ENCODE results near the gene PDLIM7.
A peak's percentile ranks its signal among the peaks of the same experiment; 100 is the strongest.

PDLIM7 gene

GRCh38 chr5:177507596-177508220 is 10.3 kb upstream of the PDLIM7 start:
- no peak for DNase-seq (ENCODE audit: low spot score)

- no peak for DNase-seq (ENCODE audit: low spot score)
Observed at GRCh38 chr5:177507165-177507564, 9.8 kb upstream of the PDLIM7 start.

DNA sequence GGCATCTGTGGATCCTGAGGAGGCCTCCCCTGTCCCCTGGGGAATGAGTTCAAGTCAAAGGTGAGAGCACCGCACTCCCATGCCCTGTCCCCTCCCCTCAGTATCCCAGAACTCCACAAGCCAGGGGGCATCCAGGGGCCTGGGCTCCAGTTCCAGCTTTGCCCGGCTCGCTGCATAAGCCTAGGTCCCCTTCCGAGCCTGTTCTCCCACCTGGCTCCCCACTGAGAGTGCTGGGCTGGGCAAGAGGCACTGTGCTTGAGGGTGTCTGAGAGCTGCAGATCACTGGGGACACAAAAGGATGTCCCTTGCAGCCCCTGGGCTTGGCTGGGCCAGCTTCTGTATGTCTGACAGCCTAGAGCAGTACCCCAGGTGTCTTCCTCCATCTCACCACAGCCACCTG is 7.7 kb upstream of the PDLIM7 start:
- DNase-seq (ENCODE audit: low spot score), result no peak

DNA sequence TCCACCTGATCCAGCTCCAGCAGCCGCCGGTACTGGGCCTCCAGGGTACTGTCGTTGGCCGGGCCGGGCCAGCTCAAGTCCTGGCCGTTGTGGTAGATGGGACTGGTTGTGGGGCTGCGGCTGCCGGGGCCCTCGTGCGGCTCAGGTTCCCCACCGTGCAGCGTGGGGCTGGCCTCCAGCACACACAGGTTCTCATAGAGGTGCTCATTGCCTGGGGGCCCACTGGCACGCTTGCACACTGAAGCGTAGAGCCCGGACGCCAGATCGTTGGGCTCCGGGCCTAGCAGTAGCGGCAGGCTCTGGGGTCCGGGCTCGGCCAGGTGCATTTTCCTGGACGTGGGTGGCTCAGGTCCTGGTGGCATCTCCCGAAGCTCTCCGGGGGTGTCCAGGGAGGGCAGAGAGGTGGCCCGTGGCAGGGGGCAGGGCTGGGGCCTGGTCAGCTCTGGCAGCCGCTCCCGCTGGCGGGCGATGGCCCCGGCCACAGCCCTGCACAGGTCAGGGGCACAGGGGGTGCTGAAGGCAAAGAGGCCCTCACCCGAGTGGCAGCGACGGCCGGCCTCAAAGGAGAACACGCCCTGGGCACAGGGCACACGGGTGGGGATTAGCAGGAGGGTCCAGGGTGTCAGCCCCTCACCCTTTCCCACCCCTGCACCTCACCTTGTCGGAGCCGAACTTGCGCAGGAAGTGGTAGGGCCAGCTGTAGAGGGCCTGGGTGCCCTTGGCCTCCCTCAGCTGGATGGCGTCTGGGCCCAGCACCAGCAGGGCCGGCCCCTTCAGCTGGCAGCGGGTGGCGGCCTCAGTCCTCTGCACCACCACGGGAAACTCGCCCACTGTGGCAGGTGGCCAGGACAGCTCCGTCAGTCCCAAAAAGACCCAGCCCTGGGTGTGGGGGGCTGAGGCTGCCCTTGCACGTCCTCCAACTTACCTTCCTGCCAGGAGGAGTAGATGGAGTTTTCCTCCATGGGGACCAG is 7.0 kb upstream of the PDLIM7 start:
- DNase-seq (ENCODE audit: low spot score), result no peak

DNA sequence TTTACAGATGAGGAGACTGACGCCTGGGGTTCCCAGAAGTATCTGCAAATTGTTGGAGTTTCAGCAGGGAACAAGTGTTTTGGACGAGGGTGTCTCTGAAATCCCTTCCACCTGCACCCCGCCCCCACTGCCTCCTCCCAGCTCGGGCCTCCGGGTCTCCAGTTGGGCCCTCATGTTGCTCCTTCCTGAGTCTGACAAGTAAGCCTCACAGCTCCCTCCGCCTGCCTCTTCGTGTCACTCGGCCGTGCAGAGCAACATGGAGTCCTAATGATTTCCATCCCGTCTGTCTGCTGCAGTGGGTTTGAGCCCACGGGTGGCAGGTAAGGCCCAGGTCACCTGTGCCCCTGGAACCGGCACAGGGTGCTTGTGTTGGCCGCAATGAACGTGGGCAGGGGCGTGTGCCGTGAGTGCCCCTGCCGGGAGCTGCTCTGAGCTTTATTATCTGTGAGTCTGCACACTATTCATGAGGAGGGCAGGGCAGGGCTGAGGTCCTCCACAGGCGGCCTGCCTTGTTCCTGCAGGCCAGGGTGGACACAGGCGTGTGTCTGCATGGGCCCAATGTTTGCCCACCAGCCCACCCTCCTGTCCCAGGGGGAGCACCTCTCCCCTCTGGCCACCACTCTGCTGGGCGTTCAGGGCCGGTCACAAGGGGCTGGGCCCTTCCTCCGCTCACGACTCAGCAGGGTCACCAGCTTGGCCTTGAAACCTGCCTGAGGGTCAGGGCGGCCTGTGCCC is 6.1 kb upstream of the PDLIM7 start:
- DNase-seq (ENCODE audit: low spot score), result no peak

DNA sequence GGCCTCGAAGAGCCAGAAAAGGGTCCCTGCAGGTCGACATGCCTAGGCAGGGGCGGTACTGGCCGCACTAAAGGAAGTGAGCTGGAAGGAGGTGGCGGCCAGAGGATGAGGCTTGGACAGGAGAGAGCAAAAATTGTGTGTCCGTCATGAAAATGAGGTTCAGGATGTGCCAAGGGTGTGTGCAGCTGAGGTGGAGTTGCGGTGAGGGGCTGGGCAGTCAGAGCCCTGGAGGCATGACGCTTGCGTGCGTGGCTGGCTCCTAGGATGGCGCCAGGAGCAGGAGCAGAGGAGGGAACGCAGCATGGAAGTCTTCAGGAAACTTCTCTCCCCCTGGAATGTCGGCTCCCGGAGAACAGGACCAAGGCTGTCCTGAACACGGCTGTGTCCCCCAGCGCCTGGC is 5.5 kb upstream of the PDLIM7 start:
- DNase-seq (ENCODE audit: low spot score), result no peak

GRCh38 chr5:177501874-177502678 is 4.7 kb upstream of the PDLIM7 start:
- DNase-seq (ENCODE audit: low spot score), result no peak

DNA sequence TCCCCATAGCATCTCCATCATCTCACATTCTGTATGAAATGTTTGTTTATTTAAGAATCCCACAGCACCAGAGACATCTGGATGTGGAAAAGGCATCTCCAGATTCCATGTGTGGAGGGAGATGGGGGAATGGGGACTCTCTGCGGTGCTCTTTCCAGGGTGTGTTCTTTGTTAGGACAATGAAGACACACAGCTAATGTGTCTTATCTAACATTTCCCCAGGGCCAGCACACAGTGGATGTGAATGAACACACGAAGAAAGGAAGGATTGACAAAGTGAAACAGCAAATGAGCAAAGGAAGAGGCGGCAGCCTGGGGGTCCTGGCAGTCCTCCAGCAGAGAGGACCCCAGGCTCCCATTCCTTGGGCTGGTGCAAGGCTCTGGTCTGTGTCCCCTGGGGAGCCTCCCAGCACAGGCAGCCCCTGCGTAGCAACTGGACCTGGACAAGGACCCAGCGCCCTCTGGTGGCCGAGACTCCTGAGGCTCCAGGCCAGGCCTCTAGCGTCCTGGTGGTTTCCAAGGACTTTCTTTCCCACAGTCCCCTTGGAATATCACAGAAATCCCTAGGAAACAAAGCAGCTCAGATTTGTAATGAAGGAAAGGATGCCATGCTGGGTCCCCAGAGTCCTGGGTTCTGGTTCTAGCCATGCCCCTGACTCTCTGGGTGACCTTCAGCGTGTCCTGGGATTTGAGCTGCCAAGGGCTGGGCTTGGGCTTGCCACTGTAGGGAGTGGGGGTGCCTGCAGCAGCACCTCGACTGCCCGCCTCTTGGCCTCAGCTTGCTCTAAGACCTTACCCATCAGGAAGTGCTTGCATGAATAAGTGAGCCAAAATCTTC is 3.5 kb upstream of the PDLIM7 start:
- DNase-seq (ENCODE audit: low spot score), result peak; percentile 81

DNA sequence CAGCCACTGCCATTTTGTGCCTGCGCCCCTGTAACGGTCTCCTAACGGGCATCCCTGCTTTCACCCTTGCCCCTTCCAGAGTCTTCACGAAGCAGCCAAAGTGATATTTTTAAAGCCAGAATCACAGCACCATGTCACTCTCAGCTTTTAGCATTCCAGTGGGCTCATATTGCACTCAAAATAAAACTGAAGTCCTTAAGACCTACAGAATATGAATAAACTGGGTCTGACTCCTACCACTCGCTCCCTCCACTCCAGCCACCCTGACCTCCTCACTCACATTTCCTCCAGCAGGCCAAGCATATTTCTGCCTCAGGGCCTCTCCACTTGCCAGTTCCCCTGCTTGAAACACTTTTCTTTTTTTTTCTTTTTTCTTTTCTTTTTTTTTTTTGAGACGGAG is 2.4 kb upstream of the PDLIM7 start:
- DNase-seq (ENCODE audit: low spot score), result no peak

DNA sequence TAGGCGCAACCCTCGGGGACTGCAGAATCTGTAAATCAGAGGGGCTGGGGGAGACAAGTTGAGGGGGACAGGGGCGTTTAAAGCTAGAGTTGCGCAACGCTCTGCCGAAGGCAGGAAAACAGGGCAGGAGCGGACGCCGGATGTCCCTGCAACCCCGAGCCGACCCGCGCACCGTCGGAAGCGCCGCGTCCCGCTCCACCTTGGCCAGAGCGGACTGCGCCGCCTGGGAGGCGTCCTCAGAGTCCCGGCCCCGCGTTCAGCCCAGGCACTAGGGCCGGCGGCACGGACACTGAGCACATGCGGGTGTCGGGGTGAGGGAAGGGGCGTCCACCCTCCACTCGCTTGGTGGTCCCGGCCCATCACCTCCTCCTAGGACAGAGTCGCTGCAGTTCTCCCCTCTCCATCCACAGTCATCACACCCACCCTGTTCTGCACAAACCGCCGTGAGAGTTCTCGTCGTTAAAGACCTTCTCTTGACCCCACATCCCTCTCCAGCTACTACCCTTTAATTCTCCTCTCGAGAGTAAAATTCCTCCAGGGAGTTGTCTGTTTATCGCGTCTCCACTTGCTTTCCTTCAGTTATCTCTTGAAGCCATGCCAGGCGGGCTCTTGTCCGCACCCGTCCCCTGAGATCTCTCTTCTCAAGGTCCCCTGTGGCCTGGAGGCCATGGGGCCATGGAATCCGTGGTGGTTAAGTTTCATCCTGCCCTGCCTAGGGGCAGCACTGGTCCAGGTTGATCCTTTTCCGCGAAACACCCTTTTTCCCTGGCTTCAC is 796 bp upstream of the PDLIM7 start:
- DNase-seq (ENCODE audit: low spot score), result no peak

GRCh38 chr5:177496727-177497291 is 595 bp downstream of the PDLIM7 start:
- DNase-seq (ENCODE audit: low spot score), result no peak

DNA sequence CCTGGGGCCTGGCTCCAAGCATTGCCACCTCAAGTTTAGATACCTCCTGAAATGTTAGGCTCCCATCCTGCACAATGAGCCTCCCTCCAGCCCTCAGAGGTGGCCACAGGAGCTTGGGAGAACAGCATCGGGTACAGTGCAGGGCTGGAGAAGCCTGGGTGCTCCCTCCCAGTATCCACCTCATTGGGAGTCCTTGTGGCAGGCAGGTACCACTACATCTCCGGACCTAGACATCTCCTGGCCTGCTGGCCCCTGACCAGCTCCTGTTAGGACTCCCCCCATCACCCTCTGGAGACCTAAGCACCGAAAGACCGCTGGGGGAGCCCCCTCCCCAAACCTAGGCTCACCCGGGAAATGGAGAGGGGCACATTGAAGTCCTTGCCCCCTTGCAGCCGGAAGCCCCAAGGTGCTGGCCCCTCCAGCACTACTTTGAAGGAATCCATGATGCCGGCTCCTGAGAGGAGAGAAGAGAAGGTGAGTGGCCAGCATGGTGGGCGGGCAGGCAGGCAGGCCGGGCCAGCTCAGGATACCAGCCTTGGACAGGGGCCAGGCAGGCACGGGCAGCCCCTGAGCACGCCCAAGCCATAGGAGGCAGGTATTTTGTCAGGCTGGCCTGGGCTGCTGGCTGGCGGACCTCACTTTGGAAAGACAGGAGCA is 1.2 kb downstream of the PDLIM7 start:
- no peak for DNase-seq (ENCODE audit: low spot score)

DNA sequence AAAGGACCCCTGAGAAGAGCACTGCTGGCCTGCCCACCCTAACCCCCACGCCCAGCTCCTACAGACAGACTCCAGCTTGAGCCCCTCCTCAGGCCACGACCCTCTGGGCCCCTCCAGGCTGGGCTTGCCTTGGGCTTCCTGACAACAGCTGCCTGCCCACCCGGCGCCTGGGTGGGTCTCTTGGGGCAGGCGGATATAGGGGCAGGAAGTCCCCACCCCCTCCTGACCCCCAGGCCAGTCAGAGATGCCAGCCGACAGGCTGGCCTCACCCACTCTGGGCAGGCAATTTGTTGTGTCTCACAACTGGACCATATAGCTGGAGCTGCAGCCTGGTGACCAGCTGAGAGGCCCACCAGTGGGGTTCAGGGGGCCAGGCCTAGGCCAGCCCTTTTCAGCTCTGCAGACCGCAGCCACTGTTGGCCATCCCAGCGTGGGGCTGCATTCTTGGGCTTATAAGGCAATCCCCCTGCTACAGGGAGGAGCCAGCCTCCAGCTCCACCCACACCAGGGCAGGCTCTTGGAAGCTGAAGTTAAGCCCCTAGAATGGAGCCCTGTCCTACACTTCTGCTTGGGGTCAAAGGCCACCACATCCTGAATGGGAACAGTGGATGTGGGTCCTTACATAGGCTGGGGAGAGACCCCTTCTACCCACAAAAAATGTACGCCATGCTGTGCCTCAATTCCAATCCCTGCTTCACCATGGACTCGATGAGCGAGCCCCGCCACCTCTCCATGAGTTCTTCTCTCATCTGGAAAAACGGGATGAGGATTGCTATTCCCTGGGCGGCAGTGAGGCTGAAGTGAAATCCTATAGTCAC is 2.0 kb downstream of the PDLIM7 start:
- no peak for DNase-seq (ENCODE audit: low spot score)

- DNase-seq (ENCODE audit: low spot score), result peak; percentile 61
Observed at GRCh38 chr5:177494346-177495195, 2.8 kb downstream of the PDLIM7 start.

GRCh38 chr5:177493795-177494345 is 3.5 kb downstream of the PDLIM7 start:
- DNase-seq (ENCODE audit: low spot score), result no peak

- no peak for DNase-seq (ENCODE audit: low spot score)
Observed at GRCh38 chr5:177492841-177493240, 4.6 kb downstream of the PDLIM7 start.

Measured in LoVo (cell line).